Ovary (tissue), 9 donors: Measurements from ENCODE around the gene EFNA3. TPM values are rescaled to one million over a fixed set of nuclear protein-coding genes. Genes with fewer than 3 reads are reported as not detected.

Experiments used
- DNase-seq, 5 donors: peaks; one replicate each; pipeline ENCODE4 v3.0.0-alpha.2; 2019 to 2020
- H3K27ac ChIP-seq, 2 donors: fragments of 200-600 bp; one replicate each; pipeline versions ENCODE4 v1.5.1 to v1.8.0; 2019 to 2022
- H3K27me3 ChIP-seq: fragments of 200-600 bp; one replicate; pipeline ENCODE4 v1.8.0; 2022
- H3K36me3 ChIP-seq: fragments of 200-600 bp; sonication (generic); one replicate; pipeline ENCODE4 v1.5.1; 2019
- H3K4me1 ChIP-seq: one replicate; pipeline ENCODE4 v1.8.1; 2013; ENCODE audit warnings: mild to moderate bottlenecking, moderate library complexity; ENCODE audit not compliant: insufficient read depth
- H3K4me3 ChIP-seq: fragments of 200-600 bp; sonication (generic); one replicate; pipeline ENCODE4 v1.5.1; 2017
- H3K9me3 ChIP-seq, 2 donors: fragments of 200-600 bp in 1 of 2; sonication (generic) in 1 of 2; one replicate each; pipeline versions ENCODE4 v1.5.1 to v1.8.1; 2013 to 2019; ENCODE audit warnings: mild to moderate bottlenecking in 1 of 2, moderate library complexity in 1 of 2
- CTCF ChIP-seq, 3 donors: fragments of 450-650 bp in 2 of 3; fragments of 200-600 bp in 1 of 3; IDR thresholded peaks; one replicate each; pipeline versions ENCODE4 v1.5.1 to v1.8.0; 2016 to 2022; ENCODE audit warnings: antibody characterized with exemption in 3 of 3, mild to moderate bottlenecking in 1 of 3
- EP300 ChIP-seq: sonication (generic); formaldehyde crosslinking; IDR thresholded peaks from one replicate; pipeline ENCODE4 v1.6.1; 2017; ENCODE audit warnings: antibody characterized with exemption
- POLR2A ChIP-seq: fragments of 450-650 bp; IDR thresholded peaks from one replicate; pipeline ENCODE4 v1.6.1; 2017; ENCODE audit warnings: antibody characterized with exemption, mild to moderate bottlenecking, moderate library complexity
- WGBS, 3 donors: extraction: QIAGEN DNeasy Blood & Tissue Kit in 1 of 3; methylation state at CpG; one replicate each; pipeline versions ENCODE4 v1.1.5 to v1.1.7; 2013 to 2017; 5-methylcytosine and 5-hydroxymethylcytosine counted together
- intact Hi-C, 4 donors: fragments of 100-400 bp; cut with DNase I; formaldehyde crosslinking; loops; one replicate each; pipeline versions ENCODE4 v1.11.0 to v1.15.1; 2022 to 2023
- polyA plus RNA-seq, 2 donors: library from polyadenylated mRNA; stranded (reverse); fragments of 200-250 nt in 1 of 2; fragments of 350-450 nt in 1 of 2; fragmentation: Illumina TruSeq in 1 of 2; extraction: RNeasy Lipid Tissue Mini Kit (QIAGEN cat#74804) in 1 of 2; gene quantifications; one replicate each; pipeline ENCODE4 v1.2.3, GENCODE V29; 2013 to 2014
- total RNA-seq, 7 donors: library from RNA; depleted of rRNA in 2 of 7; stranded (reverse); fragments of >200 nt in 2 of 7; fragmentation: NEBNext Ultra II Directional in 3 of 7; extraction: Animal tissue kit (Norgen Biotek cat#: 25700) in 3 of 7; gene quantifications; one replicate each; pipeline versions ENCODE4 v1.1.0 to v1.2.4, GENCODE V29; 2016 to 2023
- donor health status: DM: no; HTN: no; CAD: no; lungs with moderate emphysema.
- donor health status: DM: no; HTN: no; CAD: no.
- donor health status: Bipolar disorder and iron deficiency.
- donor health status: DM: yes; HTN: yes; CAD: no.
- donor health status: DM: no; HTN: no; CAD: no.
- donor health status: DM: yes; HTN: yes; CAD: no.

EFNA3 gene
- total and polyA plus RNA-seq, 9 donors, result 1.3 to 3.7 (median 2.1) TPM

- intact Hi-C loops, result loop anchor here in 3 of 4 donors (2.0 to 10.0 kb wide), 3 partner anchors 22 to 528 kb away; partner anchors contain the start of gene UBE2Q1 (in 1 of the 3)
These were observed 3.8 kb downstream of the EFNA3 start for GRCh38 chr1:155082301-155083051.

GRCh38 chr1:155083052-155083541, 4.5 kb downstream of the EFNA3 start:
- 66 to 71% (median 67%) methylated on average over 6 of the region's 6 CpGs for WGBS, 3 donors
- peaks cover 19% of the 10 kb centered on the region for H3K4me1 ChIP-seq
- TF ChIP-seq POLR2A (no peak), EP300 (no peak), CTCF (IDR thresholded peaks at IDR 0.05) (no peak)
- H3K27me3 ChIP-seq, result peaks cover 16% of the 10 kb centered on the region
- no peak overlapping the region for H3K27ac ChIP-seq
- H3K36me3 ChIP-seq, result no peaks in the 10 kb centered on the region
- intact Hi-C loops, result loop anchor here in 3 of 4 donors (2.0 to 10.0 kb wide), 3 partner anchors 22 to 528 kb away; partner anchors contain the start of gene UBE2Q1 (in 1 of the 3)
- peak in 2 of 5 donors; percentile 37 to 43 for DNase-seq
- H3K4me3 ChIP-seq, result no peak overlapping the region
- H3K9me3 ChIP-seq, result no peaks in the 10 kb centered on the region

More at GRCh38 chr1:155082301-155083051, 3.8 kb downstream of the EFNA3 start:
- TF ChIP-seq CTCF (IDR thresholded peaks at IDR 0.05), result no peak
- no peak for TF ChIP-seq POLR2A
- no peak for TF ChIP-seq EP300
- H3K36me3 ChIP-seq, result no peaks in the 10 kb centered on the region
- peaks cover 19% of the 10 kb centered on the region for H3K4me1 ChIP-seq
- H3K27ac ChIP-seq, result no peak overlapping the region
- 4 to 6% (median 4%) methylated on average over 36 of the region's 36 CpGs for whole genome bisulfite sequencing, 3 donors
- H3K9me3 ChIP-seq, result no peaks in the 10 kb centered on the region
- no peak overlapping the region for H3K4me3 ChIP-seq
- DNase-seq, result peak in 1 of 5 donors; percentile 36
- H3K27me3 ChIP-seq, result peaks cover 16% of the 10 kb centered on the region

GRCh38 chr1:155083865-155084721, 5.5 kb downstream of the EFNA3 start:
- H3K27me3 ChIP-seq, result peaks cover 16% of the 10 kb centered on the region
- WGBS, 3 donors, result 25 to 33% (median 31%) methylated on average over 21 of the region's 21 CpGs
- DNase-seq, result peak; percentile 48 to 75 (median 59)

More at GRCh38 chr1:155083865-155084721, 5.5 kb downstream of the EFNA3 start:
- Histone ChIP-seq H3K4me3 (peak overlapping the region; percentile 61), H3K36me3 (no peaks in the 10 kb centered on the region), H3K4me1 (peaks cover 19% of the 10 kb centered on the region), H3K27ac (no peak overlapping the region), H3K9me3 (no peaks in the 10 kb centered on the region)
- intact Hi-C loops, result loop anchor here in 3 of 4 donors (2.0 to 10.0 kb wide), 3 partner anchors 23 to 529 kb away; partner anchors contain the start of gene UBE2Q1 (in 1 of the 3)
- no peak for TF ChIP-seq POLR2A
- no peak for TF ChIP-seq EP300
- no peak for TF ChIP-seq CTCF (IDR thresholded peaks at IDR 0.05)
